Pons (tissue), 1 donor: ENCODE results near the gene ABCD1.
"Not testable (repeated sequence)": the region's sequence is repeated elsewhere in the genome, so short reads cannot be mapped to it uniquely, and the experiment has no call there.

ENCODE experiments used
- DNase-seq: peaks from one replicate; pipeline ENCODE4 v3.0.0-alpha.2; 2016; ENCODE audit warnings: low spot score

The ABCD1 gene

DNA sequence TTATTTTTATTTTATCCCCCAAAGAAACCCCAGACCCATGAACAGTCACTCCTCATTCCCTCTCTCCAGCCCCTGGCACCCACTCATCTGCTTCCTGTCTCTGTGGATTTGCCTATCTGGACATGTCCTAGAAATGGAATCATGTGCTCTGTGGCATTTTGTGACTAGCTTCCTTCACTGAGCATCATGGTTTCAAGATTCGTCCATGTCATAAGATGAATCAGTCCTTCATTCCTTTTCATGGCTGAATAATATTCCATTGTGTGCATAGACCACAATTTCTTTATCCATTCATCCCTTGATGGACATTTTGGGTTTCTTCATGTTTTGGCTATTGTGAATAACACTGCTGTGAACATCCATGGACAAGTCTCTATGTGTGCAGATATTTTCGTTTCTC, 10.2 kb downstream of the ABCD1 start:
- DNase-seq = no peak

DNA sequence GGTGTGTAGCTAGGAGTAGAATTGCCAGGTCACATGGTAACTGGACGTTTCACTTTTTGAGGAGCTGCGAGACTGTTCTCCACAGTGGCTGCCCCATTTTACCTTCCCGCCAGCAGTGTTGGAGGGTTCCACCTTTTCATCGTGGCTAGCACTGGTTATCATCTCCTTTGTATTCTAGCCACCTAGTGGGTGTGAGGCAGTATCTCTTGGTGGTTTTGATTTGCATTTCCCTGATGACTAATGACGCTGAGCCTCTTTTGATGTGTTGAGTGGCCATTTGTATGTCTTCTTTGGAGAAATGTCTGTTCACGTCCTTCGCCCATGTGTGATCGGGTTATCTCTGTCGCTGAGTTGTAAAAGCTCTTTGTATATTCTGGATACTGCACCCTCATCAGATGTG, 10.6 kb downstream of the ABCD1 start:
- no peak for DNase-seq

DNA sequence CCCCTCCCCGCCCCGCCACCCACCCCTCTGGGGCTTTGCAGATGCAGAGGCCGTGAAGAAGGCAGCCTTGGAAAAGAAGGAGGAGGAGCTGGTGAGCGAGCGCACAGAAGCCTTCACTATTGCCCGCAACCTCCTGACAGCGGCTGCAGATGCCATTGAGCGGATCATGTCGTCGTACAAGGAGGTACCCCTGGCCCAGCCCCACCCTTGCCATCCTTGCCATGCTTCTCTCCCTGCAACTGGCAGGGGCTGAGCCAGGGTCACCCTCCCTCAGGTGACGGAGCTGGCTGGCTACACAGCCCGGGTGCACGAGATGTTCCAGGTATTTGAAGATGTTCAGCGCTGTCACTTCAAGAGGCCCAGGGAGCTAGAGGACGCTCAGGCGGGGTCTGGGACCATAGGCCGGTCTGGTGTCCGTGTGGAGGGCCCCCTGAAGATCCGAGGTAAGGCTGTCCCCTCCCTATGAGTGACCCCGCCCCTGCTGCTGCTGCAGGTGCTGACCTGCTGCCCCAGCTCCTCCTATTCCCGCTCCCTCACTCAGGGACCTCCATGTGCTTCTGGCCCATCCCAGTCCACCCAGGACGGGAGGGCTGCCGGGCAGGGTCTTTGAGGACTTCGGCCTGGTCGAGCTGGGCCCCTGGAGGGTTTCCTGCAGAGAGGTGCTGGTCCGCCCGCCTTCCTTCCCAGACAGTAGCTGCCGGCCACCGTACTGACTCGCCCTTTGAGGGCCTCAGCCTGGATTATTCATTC, 11.6 kb downstream of the ABCD1 start:
- DNase-seq = no peak

DNA sequence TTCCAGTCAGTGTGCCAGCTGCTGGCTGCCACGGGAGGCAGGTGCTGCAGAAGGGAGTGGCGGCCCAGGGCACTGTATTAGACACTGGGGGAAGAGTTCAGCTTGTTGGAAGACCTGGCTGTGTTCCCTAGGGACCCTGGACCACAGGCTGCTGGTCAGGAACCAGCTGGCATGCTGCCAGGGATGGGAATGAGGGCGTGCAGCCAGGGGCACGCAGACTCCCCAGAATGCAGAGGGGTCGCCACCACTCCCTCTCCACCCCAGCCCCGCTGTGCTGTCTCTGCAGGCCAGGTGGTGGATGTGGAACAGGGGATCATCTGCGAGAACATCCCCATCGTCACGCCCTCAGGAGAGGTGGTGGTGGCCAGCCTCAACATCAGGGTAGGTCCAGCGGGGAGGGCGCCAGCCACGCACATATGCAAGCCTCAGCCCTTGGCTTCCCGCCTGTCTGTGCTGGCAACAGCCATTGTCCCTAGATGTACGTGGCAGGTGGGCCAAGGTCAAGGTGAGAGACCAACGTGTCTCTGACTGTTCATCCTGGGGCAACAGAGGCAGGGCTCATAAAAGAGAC, 12.3 kb downstream of the ABCD1 start:
- no peak for DNase-seq

DNA sequence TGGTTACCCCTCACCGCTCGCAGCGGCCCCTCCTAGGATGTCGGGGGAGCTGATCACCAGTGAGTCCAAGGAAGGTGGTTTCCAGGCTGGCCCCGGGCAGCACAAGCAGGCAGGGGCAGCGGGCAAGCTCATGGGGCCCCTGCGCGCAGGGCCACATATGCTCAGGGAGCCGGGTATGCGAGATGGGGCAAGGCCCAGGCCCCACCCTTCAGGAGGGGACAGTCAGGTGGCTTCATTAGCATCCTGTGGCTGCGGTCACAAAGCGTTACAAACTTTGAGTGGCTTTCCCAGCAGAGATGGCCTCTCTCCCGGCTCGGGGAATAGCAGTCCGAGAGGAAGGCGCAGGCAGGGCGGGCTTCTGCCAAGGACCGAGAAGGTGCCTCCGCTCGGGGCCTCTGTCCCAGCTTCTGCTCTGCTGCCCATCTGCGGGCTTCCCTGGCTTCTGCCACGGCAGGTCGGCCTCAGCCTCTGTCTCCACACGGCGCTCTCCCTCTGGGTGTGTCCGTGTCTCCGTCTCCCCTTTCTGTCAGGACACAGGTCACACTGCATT, 13.5 kb downstream of the ABCD1 start:
- no peak for DNase-seq

DNA sequence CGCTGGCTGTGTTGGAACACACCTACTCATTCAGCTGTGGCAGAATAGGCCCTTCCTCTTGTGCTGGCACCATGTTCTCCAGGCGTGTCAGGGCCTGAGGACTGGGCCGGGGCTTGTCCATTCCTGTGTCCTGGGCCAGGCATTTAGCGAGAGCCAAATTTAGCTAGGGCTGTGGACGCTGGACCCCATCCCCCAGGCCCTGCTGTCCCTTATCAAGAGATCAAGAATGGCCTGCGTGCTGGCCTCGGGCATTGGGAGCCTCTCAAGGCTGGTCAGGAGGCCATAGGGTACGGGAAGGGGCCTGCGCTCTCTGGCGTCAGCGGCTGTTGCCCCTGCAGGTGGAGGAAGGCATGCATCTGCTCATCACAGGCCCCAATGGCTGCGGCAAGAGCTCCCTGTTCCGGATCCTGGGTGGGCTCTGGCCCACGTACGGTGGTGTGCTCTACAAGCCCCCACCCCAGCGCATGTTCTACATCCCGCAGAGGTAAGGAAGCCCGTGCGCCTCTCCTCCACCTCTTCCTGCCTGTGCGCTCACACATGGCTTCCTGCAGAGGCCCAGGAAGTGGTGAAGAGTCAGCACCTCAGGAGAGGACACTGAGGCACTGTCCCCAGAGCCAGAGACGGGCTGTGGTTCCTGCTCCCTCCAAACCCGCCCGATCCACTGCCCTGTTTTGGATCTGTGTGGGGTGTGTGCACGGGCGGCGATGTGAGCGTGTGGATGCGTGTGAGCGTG, 15.3 kb downstream of the ABCD1 start:
- DNase-seq = no peak

DNA sequence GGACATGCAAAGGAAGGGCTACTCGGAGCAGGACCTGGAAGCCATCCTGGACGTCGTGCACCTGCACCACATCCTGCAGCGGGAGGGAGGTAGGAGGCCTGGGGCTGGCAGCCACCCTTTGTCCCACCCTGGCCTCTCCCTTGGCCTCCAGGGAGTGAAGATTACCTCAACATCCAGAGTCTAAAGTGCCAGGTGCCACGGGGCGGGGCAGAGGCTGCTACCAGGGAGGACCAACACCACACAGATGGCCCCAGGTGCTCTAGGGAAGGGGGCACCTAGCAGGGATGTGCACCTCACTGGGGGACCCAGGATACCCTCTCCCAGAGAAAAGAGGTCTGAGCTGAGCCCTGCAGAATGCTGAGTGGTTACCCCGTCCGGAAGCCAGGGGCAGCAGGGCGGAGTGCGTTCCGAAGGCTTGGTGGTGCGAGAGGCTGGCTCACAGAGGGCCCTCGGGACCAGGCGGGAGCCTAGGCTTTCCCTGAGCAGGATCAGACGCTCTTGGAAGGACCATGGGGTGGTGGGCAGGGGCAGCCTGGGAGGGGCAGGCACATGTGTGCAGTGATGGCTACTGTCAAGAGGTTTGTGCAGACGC, 16.1 kb downstream of the ABCD1 start:
- DNase-seq = no peak

DNA sequence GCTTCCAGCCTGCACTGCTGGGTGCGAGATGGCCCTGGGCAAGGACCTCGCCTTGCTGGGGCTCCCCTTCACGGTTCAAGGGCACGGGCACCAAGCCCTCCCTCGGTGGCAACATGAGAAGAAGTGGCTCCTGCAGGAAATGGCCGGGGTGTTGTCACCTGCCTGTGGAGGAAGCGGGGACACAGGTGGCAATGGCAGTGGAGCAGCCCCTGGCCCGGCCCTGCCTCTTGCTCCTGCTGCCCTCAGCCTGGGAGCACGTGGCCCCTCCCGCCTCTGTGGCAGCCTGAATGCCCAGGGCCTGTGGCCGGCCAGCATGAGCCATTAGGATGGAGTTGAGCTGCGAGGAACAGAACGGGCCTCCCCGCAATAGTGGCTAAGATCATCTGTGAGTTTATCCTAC, 16.8 kb downstream of the ABCD1 start:
- no peak for DNase-seq

DNA sequence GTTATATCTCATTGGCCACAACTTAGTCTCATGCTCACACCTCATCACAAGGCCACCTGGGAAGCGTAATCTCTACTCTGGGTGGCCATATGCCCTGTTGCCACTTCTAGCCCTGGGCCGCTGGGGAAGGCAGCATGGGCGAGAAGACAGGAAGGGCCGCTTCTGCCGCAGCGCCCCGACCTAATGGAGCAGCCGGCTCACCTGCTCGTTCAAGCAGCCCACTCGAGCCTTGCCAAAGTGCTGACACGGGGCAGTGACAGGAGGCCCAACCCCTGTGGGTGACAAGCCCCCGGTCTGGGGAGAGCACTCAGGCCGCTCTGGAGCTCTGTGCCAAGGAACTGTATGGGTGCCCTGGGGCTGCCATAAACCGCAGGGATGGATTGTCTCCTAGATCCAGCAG, 17.5 kb downstream of the ABCD1 start:
- not testable (repeated sequence) for DNase-seq

DNA sequence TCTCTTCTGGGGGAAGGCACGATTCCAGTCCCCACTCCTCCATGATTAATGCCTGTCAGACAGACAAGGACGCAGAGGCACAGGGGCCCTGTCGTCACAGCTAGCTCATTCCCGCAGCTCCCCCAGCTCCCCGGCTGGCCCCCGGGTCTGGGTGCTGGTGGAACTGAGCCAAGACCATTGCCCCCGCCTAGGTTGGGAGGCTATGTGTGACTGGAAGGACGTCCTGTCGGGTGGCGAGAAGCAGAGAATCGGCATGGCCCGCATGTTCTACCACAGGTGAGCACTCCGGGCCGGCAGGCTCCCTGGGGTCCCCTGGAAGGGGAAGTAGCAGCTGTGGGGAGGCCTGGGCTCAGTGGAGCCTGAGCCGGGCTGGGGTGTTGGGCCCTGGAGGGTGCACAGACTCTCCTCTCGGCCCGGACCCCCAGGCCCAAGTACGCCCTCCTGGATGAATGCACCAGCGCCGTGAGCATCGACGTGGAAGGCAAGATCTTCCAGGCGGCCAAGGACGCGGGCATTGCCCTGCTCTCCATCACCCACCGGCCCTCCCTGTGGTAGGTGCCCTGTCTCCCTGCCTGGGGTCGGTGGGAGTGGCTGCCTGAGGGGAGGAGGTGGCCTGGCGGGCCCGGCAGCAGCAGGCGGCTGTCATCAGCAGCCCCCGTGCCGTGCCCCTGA, 18.3 kb downstream of the ABCD1 start:
- not testable (repeated sequence) for DNase-seq

DNA sequence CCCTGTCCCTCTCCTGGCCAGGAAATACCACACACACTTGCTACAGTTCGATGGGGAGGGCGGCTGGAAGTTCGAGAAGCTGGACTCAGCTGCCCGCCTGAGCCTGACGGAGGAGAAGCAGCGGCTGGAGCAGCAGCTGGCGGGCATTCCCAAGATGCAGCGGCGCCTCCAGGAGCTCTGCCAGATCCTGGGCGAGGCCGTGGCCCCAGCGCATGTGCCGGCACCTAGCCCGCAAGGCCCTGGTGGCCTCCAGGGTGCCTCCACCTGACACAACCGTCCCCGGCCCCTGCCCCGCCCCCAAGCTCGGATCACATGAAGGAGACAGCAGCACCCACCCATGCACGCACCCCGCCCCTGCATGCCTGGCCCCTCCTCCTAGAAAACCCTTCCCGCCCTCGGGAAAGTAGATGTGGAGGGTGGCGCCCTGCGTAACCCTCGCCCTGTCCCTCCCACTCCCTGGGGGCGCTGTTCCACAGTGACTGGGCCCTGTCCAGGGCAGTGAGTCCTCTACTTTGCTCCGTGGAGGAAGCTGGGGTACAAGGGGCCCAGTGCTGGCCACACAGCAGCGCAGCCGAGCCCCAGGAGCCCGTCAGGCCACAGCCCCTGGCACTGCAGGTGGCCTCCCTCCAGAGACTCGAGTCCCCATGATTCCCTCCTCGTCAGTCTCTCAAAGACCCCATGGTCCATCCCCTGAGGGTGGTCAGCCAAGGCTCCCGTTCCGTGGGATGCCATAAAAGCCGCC, 19.0 kb downstream of the ABCD1 start:
- not testable (repeated sequence) for DNase-seq

DNA sequence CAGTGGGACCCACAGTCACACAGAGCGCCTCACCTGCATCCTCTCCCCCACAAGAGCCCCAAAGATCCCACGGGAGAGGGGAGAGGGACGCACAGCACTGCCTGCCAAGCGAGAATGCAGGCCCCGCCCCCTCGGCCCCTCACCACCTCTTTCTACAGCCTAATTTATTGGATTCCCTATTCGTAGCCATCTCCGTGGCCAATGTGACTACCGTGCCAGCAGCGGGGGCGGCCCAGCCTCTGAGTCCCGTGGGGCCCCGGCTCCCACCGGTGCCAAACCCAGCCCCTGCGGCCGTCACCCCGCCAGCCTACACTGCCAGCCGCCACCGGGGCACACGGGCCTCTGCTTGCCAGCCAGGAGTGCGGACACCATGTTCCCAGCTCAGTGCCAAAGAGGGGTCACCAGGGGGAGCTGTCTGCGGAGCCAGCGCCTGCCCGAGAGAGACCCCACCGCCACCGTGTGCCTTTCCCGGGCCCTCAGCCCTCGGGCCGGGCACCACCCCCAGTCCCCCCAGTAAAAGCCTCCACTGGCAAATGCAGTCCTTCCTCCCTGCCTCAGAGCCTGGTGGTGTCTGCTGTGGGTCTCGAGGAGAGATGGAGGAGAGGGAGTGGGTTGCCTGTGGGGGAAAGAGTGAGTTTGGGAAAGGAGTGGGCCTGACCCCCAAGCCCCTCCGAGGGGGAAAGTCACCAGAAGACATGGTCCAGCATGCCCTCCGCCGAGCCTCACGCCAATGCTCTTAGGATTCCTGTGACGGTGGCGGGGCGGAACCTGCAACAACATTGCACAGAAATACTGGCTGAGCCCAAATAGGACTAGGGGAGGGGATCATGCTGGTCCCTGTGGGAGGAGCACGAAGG, 19.8 kb downstream of the ABCD1 start:
- no peak for DNase-seq

DNA sequence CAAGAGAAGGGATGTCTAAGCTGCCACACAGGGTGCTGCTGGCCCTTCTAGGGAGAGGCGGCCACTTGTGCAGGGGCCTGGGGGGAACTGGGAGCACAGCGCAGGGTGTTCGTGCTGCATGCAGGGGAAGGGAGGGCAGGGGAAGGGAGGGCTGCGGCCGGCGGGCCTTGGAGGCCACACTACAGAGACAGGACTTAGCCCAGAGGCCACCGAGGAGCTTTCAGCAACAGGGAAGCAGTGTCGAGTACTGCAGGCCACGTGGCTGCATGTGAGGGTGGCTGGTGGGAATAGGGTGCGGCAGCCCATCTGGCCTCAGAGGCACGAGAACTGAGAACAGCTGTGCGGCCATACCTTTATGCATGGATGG, 20.4 kb downstream of the ABCD1 start:
- not testable (repeated sequence) for DNase-seq

DNA sequence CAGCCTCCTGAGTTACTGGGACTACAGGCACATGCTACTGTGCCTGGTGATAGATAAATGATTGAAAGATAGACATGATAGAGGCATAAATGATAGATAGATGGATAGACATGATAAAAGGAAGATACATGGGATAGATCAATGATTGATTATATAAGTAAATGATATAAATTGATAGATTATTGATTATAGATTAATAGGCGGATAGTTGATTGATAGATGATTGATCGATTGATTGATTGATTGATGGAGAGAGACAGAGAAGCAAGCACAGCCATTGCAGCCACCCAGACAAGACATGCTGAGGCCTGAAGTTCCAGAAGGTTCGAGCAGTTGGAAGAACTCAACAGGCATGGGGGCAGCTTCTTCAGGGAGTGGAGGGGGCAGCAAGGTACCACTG, 21.7 kb downstream of the ABCD1 start:
- no peak for DNase-seq

DNA sequence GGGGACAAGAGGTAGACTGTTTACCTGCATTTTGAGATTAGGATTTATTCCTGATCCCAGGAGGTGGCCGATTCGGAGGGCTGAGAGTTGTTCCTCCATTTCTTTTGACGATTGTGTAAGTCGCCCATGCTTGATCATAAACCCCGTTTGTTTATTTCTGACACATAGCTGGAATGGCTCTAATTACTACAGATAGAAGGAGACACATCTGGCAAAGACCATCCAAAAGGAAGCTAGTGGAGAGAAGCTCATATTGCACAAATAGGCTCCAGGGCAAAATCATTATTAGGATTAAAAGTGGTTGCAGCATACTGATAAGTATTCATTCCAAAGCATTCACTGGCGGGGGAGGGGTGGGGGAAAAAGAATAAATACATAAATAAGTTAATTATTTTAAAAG, 22.3 kb downstream of the ABCD1 start:
- not testable (repeated sequence) for DNase-seq

DNA sequence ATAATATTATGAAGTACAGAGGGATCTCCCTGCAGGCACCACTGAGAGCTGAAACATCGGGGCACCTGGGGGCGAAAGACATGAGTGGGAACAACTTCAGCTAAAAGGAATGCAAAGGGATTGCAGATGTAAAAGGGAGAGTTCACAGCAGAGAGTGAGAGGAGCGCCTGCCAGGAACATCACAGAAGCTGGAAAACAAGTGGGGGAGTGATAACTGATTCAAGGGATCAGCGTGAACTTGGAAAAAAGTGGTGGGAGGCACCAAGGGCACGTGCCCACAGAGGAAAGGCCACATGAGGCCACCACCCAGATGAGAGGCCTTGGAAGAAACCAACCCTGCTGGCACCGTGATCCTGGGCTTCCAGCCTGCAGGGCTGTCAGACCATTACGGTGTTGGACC, 24.4 kb downstream of the ABCD1 start:
- not testable (repeated sequence) for DNase-seq

DNA sequence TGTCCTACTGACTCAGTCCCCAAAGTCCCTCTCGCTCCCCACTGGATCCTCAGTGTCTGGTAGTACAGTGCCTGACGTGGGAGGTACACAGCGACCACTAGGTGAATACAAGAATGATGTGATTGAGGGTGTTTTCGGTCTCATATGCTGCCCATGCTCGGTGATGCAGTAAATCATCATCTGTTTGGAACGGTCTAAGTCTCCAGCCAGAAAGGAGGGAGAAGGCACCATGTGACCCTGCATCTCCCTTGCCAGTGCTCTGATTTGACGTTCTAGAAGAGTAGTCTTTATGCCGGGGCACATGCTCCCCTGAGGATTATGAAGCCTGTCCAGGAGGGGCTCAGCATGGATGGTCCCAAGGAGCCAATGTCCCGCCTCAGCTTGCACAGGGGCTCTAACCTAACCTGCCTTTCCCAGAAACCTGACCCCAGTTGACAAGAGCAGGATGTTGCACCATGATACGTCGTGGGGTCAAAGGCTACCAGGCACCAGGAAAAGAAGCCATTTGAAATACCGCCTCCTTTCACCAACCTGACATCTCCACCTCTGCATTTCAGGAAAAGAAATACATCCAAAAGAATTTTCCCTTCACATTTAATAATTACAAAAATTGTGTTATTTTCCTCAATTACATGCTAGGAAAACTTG, 25.6 kb downstream of the ABCD1 start:
- no peak for DNase-seq

DNA sequence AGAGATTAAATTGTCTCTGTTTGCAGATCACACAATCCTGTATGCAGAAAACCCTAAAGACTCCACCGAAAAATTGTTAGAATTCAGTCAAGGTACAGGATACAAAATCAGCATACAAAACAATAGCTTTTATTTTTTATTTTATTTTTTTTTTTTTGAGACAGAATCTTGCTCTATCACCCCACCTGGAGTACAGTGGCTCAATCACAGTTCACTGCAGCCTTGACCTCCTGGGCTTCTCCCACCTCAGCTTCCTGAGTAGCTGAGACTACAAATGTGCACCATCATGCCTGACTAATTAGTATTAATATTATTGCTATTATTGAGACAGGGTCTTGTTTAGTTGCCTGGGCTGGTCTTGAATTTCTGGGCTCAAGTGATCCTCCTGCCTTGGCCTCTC, 30.5 kb downstream of the ABCD1 start:
- no peak for DNase-seq

DNA sequence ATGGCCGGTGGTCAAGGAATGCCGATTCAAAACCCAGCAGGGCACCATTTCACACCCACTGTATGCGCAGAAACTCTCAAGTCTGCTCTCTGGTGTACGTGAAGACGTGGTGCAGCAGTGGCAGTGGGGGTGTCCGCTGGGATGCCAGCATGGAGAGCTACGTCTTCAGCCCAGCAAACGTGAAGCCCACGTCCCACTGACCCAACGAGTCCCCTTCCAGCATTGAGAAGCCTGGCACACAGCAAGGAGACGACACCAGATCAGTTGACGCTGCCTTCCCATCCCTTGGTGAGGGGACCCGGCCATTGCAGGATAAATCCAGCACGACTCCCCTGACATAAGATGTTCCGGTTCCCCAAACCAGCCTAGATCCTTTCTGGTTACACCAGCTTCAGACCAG, 37.2 kb downstream of the ABCD1 start:
- DNase-seq = no peak

DNA sequence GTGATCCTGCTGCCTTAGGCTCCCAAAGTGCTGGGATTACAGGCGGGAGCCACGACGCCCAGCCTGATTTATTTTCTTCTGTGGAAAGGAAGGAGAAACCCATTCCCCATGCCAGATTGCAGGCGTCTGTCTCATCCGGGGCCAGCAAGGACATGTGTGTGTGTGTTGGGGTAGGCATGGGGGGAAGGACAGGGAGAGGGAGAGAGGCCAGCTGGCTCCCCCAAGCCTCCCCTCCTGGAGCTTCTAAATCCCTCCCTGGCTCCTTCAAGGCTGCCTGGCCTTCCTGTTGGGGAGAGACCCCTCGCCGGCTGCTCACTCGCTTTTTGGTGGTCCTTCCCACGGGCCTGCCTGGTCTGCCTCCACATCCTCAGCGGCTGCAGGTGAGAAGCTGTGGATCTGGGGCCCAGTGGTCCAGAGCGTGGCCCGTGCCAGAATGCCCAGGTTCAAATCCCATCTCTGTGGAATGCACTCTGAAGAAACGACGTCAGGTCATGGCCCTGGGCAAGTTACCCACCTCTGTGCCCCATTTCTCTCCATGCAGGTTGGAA, 38.0 kb downstream of the ABCD1 start:
- DNase-seq = no peak
